ENCODE measurements around the gene CAMK1D.

CAMK1D gene

GRCh38 chr10:12563489-12563888 lies 214.1 kb downstream of the CAMK1D start:
- DNase-seq, result no peak
- Histone ChIP-seq H3K27me3 (replicated peaks; ENCODE audit: insufficient read depth, low read length) (no peaks in the 10 kb centered on the region), H3F3A (ENCODE audit: insufficient read depth, low read length) (no peaks in the 10 kb centered on the region), H4K20me1 (ENCODE audit: insufficient read depth, low read length) (no peaks in the 10 kb centered on the region), H2AFZ (ENCODE audit: low read length) (no peak overlapping the region), H3K27ac (ENCODE audit: low read length) (no peak overlapping the region), H3K4me2 (ENCODE audit: low read depth, low read length) (no peak overlapping the region), H3K9ac (ENCODE audit: low read length) (no peak overlapping the region), H3K9me2 (replicated peaks; ENCODE audit: insufficient read depth, low read length) (no peaks in the 10 kb centered on the region), H3K4me1 (ENCODE audit: low read length) (no peaks in the 10 kb centered on the region), H3K4me3 (ENCODE audit: low read length) (no peak overlapping the region), H3K79me2 (ENCODE audit: low read length) (peaks cover 3% of the 10 kb centered on the region; the same call in 1 of the 2 replicates), H3K36me3 (replicated peaks; ENCODE audit: insufficient read depth, low read length) (no peaks in the 10 kb centered on the region), H3K9me3 (replicated peaks; ENCODE audit: insufficient read depth, low read length) (no peaks in the 10 kb centered on the region)
- TF ChIP-seq CTCF (IDR thresholded peaks at IDR 0.05; ENCODE audit: low read length), result no peak

GRCh38 chr10:12564173-12564572 lies 214.8 kb downstream of the CAMK1D start:
- Histone ChIP-seq H3F3A (ENCODE audit: insufficient read depth, low read length) (no peaks in the 10 kb centered on the region), H4K20me1 (ENCODE audit: insufficient read depth, low read length) (no peaks in the 10 kb centered on the region), H3K4me2 (ENCODE audit: low read depth, low read length) (no peak overlapping the region), H3K27me3 (replicated peaks; ENCODE audit: insufficient read depth, low read length) (no peaks in the 10 kb centered on the region), H3K36me3 (replicated peaks; ENCODE audit: insufficient read depth, low read length) (no peaks in the 10 kb centered on the region), H3K9me2 (replicated peaks; ENCODE audit: insufficient read depth, low read length) (no peaks in the 10 kb centered on the region), H3K79me2 (ENCODE audit: low read length) (peaks cover 3% of the 10 kb centered on the region; the same call in 1 of the 2 replicates), H3K27ac (ENCODE audit: low read length) (no peak overlapping the region), H2AFZ (ENCODE audit: low read length) (no peak overlapping the region), H3K9ac (ENCODE audit: low read length) (no peak overlapping the region), H3K4me3 (ENCODE audit: low read length) (no peak overlapping the region), H3K4me1 (ENCODE audit: low read length) (no peaks in the 10 kb centered on the region), H3K9me3 (replicated peaks; ENCODE audit: insufficient read depth, low read length) (no peaks in the 10 kb centered on the region)
- no peak for DNase-seq
- no peak for TF ChIP-seq CTCF (IDR thresholded peaks at IDR 0.05; ENCODE audit: low read length)
- TF ChIP-seq EZH2phosphoT487 (IDR thresholded peaks at IDR 0.05; ENCODE audit: low read length), result no peak
- TF ChIP-seq EZH2 (optimal IDR thresholded peaks at IDR 0.05; ENCODE audit: low read depth, low read length), result no peak

GRCh38 chr10:12566161-12567115 lies 217.1 kb downstream of the CAMK1D start:
- Histone ChIP-seq H3K36me3 (replicated peaks; ENCODE audit: insufficient read depth, low read length) (no peaks in the 10 kb centered on the region), H3K27me3 (replicated peaks; ENCODE audit: insufficient read depth, low read length) (no peaks in the 10 kb centered on the region), H2AFZ (ENCODE audit: low read length) (no peak overlapping the region), H3K4me1 (ENCODE audit: low read length) (no peaks in the 10 kb centered on the region), H3K4me3 (ENCODE audit: low read length) (no peak overlapping the region), H3K79me2 (ENCODE audit: low read length) (peaks cover 3% of the 10 kb centered on the region; the same call in 1 of the 2 replicates), H3K4me2 (ENCODE audit: low read depth, low read length) (no peak overlapping the region), H3K9ac (ENCODE audit: low read length) (no peak overlapping the region), H3K9me3 (replicated peaks; ENCODE audit: insufficient read depth, low read length) (no peaks in the 10 kb centered on the region), H4K20me1 (ENCODE audit: insufficient read depth, low read length) (no peaks in the 10 kb centered on the region), H3F3A (ENCODE audit: insufficient read depth, low read length) (no peaks in the 10 kb centered on the region), H3K9me2 (replicated peaks; ENCODE audit: insufficient read depth, low read length) (no peaks in the 10 kb centered on the region), H3K27ac (ENCODE audit: low read length) (no peak overlapping the region)
- TF ChIP-seq CTCF (IDR thresholded peaks at IDR 0.05; ENCODE audit: low read length) (no peak), EZH2 (optimal IDR thresholded peaks at IDR 0.05; ENCODE audit: low read depth, low read length) (no peak), EZH2phosphoT487 (IDR thresholded peaks at IDR 0.05; ENCODE audit: low read length) (no peak)
- DNase-seq, result no peak
